Measurements from ENCODE around the gene LHFPL6.

GRCh38 chr13:39312596-39312995 is 290.4 kb downstream of the LHFPL6 start:
- no peak for TF ChIP-seq CTCF (IDR thresholded peaks at IDR 0.05)
- TF ChIP-seq POLR2A (IDR thresholded peaks at IDR 0.05): no peak
